ENCODE data around the gene PTPRG.

The PTPRG gene

DNA sequence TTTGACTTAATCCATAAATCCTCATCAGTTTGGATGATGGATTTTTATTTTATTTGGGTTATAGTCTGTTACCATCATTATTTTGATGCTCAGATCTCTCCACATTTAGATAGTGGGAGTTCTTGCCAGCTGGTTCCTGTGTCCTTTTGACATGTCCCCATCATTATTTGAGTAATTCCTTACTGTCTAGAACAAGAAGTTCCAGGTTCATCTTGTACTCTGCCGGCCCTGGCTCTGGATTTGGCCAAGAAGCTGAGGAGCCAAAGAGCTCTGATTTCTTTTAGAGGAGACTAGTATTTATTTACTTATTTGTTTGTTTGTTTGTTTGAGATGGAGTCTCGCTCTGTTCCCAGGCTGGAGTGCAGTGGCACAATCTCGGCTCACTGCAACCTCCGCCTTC, 54.3 kb downstream of the PTPRG start:
- no peak for DNase-seq (ENCODE audit: low spot score in 2 of 2)
- no peak overlapping the region for H3K4me3 Mint-ChIP-seq

DNA sequence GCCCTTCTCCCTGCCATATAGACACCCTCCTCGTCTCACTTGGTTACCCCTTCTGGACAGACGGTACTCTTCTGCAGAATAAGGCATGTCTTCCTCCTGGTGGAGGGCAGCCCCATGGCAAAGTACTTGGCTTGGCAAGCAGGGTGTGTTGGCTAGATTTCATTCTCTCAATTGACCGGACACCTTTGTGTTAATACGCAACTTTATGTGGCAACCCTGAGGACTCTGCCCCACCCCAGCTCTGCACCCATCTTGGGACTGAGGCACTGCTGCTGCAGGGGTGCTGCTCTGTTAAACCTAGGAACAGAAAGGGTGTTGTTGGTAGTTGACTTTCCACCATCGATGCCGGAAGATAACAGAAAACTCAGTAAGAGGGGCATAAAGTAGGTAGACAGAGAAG, 55.2 kb downstream of the PTPRG start:
- ATAC-seq (no peak), DNase-seq (ENCODE audit: low spot score in 2 of 2) (no peak)
- H3K4me3 Mint-ChIP-seq = no peak overlapping the region
- no peaks in the 10 kb centered on the region for H3K4me1 Mint-ChIP-seq
- H3K9me3 Mint-ChIP-seq = no peaks in the 10 kb centered on the region
- no peak overlapping the region for H3K27ac Mint-ChIP-seq
- no peaks in the 10 kb centered on the region for H3K36me3 Mint-ChIP-seq

More for the DNA sequence above, 54.3 kb downstream of the PTPRG start:
- no peak overlapping the region for H3K27ac Mint-ChIP-seq
- H3K9me3 Mint-ChIP-seq = peaks cover 2% of the 10 kb centered on the region
- no peak for ATAC-seq
- H3K4me1 Mint-ChIP-seq = no peaks in the 10 kb centered on the region
- no peaks in the 10 kb centered on the region for H3K36me3 Mint-ChIP-seq

DNA sequence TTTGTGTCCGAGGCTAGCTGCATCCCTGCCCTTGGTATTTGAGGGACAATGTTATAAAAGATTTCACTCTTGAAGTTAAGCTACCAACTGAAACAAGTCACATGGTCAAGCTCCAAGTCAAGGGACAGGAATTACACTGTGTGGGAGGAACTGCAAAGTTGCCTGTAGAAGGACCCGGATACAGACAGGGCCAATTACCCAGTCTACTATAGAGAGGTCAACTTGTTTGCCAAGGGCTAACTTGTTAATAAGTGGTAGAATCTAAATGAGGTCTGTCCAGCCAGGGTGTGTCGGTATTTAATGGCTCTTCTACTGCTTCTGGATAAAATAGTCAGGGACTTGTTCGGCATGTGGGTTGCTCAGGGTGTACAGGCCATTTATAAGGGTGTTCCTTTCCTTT, 55.7 kb downstream of the PTPRG start:
- H3K27ac Mint-ChIP-seq = no peak overlapping the region
- no peak for DNase-seq (ENCODE audit: low spot score in 2 of 2)
- ATAC-seq = no peak
- H3K4me1 Mint-ChIP-seq = no peaks in the 10 kb centered on the region
- no peaks in the 10 kb centered on the region for H3K9me3 Mint-ChIP-seq
- H3K36me3 Mint-ChIP-seq = no peaks in the 10 kb centered on the region
- H3K4me3 Mint-ChIP-seq = no peak overlapping the region

DNA sequence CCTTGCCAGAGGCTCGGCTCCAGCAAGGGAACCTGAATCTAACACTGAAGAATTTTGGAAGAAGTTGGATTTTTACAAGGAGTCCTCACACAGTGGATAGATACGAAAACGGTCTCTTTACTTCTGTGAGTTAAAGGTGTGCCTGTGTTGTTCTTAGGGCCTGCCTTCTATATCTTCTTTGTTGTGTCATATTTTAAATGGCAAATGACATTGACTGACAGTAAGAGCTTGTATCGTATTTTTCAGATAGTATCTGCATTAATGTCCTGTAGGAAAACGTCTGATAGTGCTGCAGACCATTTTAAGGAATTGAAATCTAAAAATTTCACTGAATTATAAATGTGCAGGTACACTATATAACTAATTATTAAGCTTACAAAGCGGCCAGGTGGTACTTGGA, 56.3 kb downstream of the PTPRG start:
- Mint-ChIP-seq H3K36me3 (no peaks in the 10 kb centered on the region), H3K4me3 (no peak overlapping the region), H3K9me3 (no peaks in the 10 kb centered on the region), H3K27ac (no peak overlapping the region), H3K4me1 (no peaks in the 10 kb centered on the region)
- ATAC-seq = no peak
- DNase-seq (ENCODE audit: low spot score in 2 of 2) = no peak

DNA sequence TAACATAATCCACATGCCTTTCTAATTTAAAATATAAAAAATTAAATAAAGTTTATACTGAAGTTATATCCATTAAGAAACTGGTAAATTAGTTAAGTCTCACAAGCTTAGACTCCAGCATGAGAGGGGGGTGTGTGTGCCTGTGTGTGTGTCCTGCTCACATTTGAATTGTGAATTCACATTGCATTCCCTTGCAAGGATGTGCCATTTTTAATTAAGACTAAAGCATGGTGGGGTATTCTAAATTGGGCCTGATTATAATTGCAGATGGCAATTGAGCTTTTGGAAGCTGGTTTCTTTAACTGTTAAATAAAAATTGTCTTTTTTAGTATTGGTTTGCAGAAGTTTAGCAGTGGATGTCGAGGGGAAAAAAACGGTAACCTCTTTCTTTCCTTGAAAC, 56.9 kb downstream of the PTPRG start:
- no peaks in the 10 kb centered on the region for H3K36me3 Mint-ChIP-seq
- no peak for ATAC-seq

DNA sequence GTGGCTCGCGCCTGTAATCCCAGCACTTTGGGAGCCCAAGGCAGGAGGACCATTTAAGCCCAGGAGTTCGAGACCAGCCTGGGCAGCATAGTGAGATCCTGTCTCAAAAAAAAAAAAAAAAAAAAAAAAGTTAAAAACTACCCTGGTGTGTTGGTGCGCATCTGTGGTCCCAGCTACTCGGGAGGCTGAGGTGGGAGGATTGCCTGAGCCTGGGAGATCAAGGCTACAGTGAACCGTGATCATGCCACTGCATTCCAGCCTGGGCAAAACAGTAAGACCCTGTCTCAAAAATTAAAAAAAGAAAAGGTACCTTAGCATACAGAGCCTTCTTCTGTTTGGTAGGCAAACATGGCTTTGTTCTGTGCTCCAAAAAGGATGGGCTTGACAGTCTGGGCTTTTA, 57.5 kb downstream of the PTPRG start:
- Mint-ChIP-seq H3K4me1 (no peaks in the 10 kb centered on the region), H3K27ac (no peak overlapping the region), H3K4me3 (no peak overlapping the region), H3K9me3 (no peaks in the 10 kb centered on the region), H3K36me3 (no peaks in the 10 kb centered on the region)
- DNase-seq (ENCODE audit: low spot score in 2 of 2) (no peak), ATAC-seq (no peak)

More for the DNA sequence above, 56.9 kb downstream of the PTPRG start:
- H3K4me3 Mint-ChIP-seq = no peak overlapping the region
- H3K4me1 Mint-ChIP-seq = no peaks in the 10 kb centered on the region
- no peak for DNase-seq (ENCODE audit: low spot score in 2 of 2)
- H3K27ac Mint-ChIP-seq = no peak overlapping the region
- no peaks in the 10 kb centered on the region for H3K9me3 Mint-ChIP-seq

DNA sequence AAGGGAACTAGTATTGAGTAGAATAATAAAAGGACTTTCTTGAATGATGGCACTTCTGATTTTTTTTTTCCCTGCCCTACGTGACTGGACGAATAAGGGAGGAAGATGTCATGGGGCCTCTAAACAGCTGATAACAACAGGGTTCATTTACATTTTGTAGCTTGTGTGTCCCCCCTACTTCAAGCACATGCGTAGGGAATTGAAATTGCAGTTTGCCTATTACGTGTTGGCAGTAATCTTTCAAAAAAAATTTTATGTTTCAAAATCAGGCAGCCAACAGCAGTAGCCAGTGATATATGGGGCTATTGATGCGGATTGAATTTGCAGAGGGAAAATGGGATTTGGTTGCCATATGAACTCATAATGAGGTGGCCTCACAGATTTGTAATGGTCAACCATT, 58.7 kb downstream of the PTPRG start:
- Mint-ChIP-seq H3K9me3 (no peaks in the 10 kb centered on the region), H3K4me3 (no peak overlapping the region), H3K27ac (no peak overlapping the region), H3K4me1 (no peaks in the 10 kb centered on the region), H3K36me3 (no peaks in the 10 kb centered on the region)
- ATAC-seq (no peak), DNase-seq (ENCODE audit: low spot score in 2 of 2) (no peak)

DNA sequence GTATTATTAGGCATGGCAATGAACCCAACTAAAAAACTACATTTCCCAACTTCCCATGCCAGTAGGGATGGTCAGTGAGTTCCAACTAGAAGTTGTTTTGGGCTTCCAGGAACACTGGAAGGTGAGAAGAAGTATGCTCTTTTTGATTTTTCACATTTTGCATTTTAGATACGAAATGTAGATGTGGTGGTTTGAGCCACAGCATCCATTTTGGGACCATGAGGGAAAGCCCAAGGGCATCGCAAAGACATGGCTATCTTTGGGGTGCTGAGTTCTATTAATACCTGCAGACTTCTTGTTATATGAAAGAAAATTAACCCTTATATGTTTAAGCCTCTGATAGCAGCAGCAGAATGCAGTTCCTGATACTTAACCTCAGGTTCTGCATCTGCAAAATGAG, 62.9 kb downstream of the PTPRG start:
- no peak for DNase-seq (ENCODE audit: low spot score in 2 of 2)
- H3K9me3 Mint-ChIP-seq = no peaks in the 10 kb centered on the region
- H3K4me3 Mint-ChIP-seq = no peak overlapping the region
- no peaks in the 10 kb centered on the region for H3K4me1 Mint-ChIP-seq
- no peak overlapping the region for H3K27ac Mint-ChIP-seq
- H3K36me3 Mint-ChIP-seq = no peaks in the 10 kb centered on the region
- no peak for ATAC-seq

DNA sequence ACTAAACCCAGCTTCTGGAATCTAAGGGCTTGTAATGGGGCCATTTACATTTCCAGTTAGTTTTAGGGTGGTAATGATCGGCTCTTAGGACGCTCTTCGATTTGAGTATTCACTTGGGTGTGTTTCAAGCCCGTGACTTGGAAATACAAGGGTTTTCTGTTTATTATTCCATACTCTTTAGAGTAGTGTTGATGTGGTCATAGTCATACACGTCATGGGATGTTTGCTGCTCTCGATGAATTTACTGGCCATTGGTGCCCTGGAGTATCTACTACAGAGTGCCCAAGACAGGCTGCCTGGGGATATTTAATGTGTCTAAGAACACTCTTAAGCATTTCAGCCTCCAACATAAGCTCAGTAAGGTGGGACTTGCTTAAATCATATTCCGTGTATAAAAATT, 64.1 kb downstream of the PTPRG start:
- Mint-ChIP-seq H3K9me3 (peaks cover 5% of the 10 kb centered on the region), H3K27ac (no peak overlapping the region), H3K4me3 (no peak overlapping the region), H3K36me3 (no peaks in the 10 kb centered on the region), H3K4me1 (no peaks in the 10 kb centered on the region)
- ATAC-seq = no peak
- no peak for DNase-seq (ENCODE audit: low spot score in 2 of 2)

DNA sequence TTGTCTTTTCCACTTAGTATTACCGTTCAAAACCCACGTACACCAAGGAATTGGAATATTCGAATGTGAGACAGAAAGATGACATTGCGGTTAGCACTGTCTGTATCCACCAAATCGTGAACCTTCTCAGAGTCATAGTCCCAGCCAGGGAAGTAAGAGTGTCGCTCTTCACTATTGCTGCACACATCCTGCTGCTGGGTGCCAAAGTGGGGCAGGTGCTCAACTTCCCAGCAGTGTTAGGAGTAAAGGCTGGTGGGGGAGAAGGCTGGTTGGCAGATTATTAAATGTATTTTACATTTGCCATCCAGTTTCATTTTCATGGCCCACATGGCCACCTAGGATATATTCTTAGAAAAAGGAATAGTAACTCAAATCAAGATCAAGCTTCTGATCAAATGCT, 65.1 kb downstream of the PTPRG start:
- ATAC-seq (no peak), DNase-seq (ENCODE audit: low spot score in 2 of 2) (no peak)
- Mint-ChIP-seq H3K4me1 (no peaks in the 10 kb centered on the region), H3K27ac (no peak overlapping the region), H3K4me3 (no peak overlapping the region), H3K9me3 (peaks cover 5% of the 10 kb centered on the region), H3K36me3 (no peaks in the 10 kb centered on the region)

DNA sequence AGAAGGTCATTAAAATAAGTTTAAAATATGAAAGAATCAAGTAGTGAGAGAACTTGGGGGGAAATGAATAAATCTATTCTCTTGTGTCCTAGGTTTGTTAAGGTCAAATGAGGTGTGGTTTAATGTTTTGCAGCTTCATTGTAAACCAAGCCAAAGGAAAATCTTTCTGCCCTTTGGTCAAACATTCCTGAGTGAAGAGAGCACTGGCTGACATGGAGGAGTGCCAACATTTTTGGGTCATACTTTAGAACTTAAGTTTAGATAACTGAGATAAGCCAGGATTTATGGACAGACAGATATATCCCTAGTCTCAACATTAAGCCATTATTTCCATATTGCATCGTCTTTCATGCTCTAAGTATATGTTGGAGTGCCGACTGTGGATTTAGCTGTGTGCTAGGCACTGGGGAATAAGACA, 66.4 kb downstream of the PTPRG start:
- Mint-ChIP-seq H3K36me3 (no peaks in the 10 kb centered on the region), H3K9me3 (peaks cover 5% of the 10 kb centered on the region), H3K4me1 (no peaks in the 10 kb centered on the region), H3K4me3 (no peak overlapping the region), H3K27ac (no peak overlapping the region)
- no peak for DNase-seq (ENCODE audit: low spot score in 2 of 2)
- no peak for ATAC-seq

DNA sequence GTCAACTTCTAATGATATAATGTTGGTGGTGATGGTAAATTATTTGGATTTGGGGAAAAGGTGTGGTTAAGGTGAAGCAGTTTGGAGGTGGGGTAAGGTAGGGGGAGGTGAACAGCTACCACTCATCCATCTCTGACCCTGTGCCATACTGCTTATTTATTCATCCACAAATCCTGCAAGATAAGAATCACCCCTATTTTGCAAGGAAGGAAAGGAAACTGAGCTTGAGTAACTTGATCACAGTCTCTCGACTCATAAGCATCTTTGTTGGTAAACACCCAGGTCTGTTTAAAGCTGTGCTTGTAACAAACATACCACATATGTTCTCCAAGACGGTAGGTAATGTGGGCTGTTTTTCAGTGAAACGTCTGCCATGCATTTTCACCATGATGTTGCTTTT, 67.3 kb downstream of the PTPRG start:
- peaks cover 9% of the 10 kb centered on the region for H3K9me3 Mint-ChIP-seq
- H3K27ac Mint-ChIP-seq = no peak overlapping the region
- ATAC-seq (no peak), DNase-seq (ENCODE audit: low spot score in 2 of 2) (no peak)
- no peak overlapping the region for H3K4me3 Mint-ChIP-seq
- H3K4me1 Mint-ChIP-seq = no peaks in the 10 kb centered on the region
- H3K36me3 Mint-ChIP-seq = no peaks in the 10 kb centered on the region

DNA sequence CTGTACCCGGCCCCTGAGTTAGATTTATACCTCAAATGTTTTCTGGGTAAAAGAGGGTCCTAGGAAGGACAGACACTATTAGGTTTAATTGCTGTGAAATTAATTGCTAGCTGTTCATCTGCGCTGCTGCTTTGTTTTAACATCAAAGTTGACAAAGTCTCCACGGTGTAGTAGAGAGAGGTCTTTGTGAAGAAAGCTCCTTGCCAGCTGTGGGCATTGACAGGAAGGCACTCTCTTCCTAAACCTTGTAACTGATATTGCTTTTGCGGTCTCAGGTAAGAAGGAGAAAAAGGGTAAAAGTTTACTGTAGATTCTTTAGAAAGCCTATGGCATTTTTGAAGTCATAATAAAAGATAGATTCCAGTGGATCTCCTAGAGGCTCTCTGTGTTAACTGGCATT, 68.1 kb downstream of the PTPRG start:
- no peak for DNase-seq (ENCODE audit: low spot score in 2 of 2)
- Mint-ChIP-seq H3K36me3 (no peaks in the 10 kb centered on the region), H3K27ac (no peak overlapping the region), H3K9me3 (peaks cover 9% of the 10 kb centered on the region), H3K4me1 (no peaks in the 10 kb centered on the region), H3K4me3 (no peak overlapping the region)
- ATAC-seq = no peak

DNA sequence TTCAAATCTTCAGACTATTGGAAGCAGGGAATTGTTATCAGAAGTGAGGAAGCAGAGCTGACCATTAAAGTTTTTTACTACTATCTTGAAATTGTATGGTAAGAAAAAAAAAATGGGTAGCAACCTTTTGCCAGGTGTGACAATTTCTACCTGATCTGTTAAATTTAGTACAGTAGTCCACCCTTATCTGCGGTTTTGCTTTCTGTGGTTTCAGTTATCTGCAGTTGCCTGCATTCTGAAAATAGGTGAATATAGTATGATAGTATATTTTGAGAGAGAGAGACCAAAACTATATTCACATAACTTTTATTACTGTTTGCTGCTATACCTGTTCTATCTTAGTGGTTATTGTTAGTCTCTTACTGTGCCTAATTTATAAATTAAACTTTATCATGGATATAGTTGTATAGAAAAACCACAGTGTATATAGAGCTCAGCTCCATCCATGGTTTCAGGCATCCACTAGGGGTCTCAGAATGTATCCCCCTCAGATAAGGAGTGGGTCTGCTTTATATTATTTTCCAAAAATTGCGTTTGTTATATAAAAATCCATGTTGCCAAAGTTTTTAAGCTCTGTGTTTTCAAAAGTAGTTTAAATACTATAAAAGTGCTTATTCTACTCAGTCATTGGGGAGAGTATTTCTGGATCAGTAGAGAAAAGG, 69.9 kb downstream of the PTPRG start:
- H3K36me3 Mint-ChIP-seq = no peaks in the 10 kb centered on the region

DNA sequence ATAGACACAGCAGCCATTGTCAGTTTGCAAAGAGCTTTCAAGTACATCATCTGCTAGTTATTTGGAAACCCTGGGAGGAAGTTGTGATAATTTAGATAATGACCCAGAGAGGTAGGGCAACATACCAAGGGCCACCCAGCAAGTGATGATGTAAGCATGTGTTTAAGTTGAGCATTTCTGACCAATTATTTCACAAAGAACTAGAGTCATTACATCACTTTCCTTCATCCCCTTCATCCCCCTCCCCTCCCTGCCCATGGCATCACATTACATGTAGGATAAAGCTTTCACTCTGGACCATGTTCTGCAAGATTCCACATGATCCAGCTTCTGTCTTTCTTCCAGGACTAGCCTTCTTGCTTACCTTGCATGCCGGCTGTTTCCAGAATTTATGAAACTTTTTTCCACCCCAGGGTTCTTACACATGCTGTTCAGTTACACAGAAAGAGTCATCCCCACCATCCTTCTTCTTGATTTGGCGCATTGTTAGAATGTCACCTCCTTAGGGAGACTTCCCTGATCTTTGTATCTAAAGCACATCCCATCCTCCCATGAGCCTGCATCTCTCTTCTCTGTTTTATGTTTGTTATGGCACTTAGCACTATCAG, 71.3 kb downstream of the PTPRG start:
- no peak overlapping the region for H3K4me3 Mint-ChIP-seq

More for the DNA sequence above, 69.9 kb downstream of the PTPRG start:
- Mint-ChIP-seq H3K4me1 (no peaks in the 10 kb centered on the region), H3K4me3 (no peak overlapping the region), H3K27ac (no peak overlapping the region), H3K9me3 (peaks cover 9% of the 10 kb centered on the region)
- DNase-seq (ENCODE audit: low spot score in 2 of 2) (no peak), ATAC-seq (no peak)

DNA sequence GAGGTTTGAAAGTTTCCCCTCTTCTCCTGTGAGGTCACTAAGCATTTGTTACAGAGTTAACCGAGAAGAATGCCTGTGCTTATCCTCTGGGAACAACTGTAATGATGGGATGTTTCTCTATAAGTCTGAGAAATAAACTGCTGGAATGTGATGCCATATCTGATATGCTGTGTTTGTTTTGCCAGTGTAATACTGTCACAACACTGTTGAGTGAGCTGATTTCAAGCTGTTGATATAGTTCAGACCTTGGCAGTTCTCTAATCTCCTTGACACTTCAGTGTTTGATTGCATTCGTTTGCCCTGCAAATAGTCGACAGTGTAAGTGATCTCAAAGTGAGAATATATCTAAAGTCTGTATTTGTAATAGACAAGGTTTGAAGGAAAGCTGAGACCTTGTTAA, 73.3 kb downstream of the PTPRG start:
- Mint-ChIP-seq H3K9me3 (peaks cover 8% of the 10 kb centered on the region), H3K4me3 (no peak overlapping the region), H3K27ac (no peak overlapping the region), H3K36me3 (no peaks in the 10 kb centered on the region), H3K4me1 (no peaks in the 10 kb centered on the region)
- no peak for ATAC-seq
- DNase-seq (ENCODE audit: low spot score in 2 of 2) = no peak

More for the DNA sequence above, 71.3 kb downstream of the PTPRG start:
- no peaks in the 10 kb centered on the region for H3K4me1 Mint-ChIP-seq
- H3K9me3 Mint-ChIP-seq = peaks cover 9% of the 10 kb centered on the region
- no peaks in the 10 kb centered on the region for H3K36me3 Mint-ChIP-seq
- no peak for DNase-seq (ENCODE audit: low spot score in 2 of 2)
- no peak for ATAC-seq
- no peak overlapping the region for H3K27ac Mint-ChIP-seq
